ENCODE measurements around the gene MZT1. TPM values are rescaled to one million over a fixed set of nuclear protein-coding genes. Genes with fewer than 3 reads are reported as not detected.

MZT1 gene
- total RNA-seq, 1 experiment from 2014 or later, result 21.3 TPM

DNA sequence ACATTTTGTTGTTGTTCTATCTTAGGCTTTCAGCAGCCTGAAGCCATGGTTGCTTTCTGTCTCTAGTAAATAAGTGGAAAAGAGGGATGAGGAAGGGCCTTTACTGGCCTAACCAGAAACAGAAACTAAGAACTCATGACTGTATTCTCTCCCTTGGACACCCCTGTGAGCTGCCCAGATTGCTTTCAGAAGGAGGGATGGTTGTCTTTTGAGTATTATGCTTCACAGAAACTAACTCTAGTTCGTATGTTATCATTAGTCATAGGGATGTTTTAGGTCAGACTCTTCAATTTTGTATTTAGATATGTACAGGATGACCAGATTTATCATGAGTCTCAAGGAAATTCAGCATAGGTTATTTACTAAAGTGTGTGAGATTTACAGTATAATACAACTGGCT, 17.8 kb upstream of the MZT1 start:
- Histone ChIP-seq H3K79me2 (ENCODE audit: insufficient read depth, low read length) (no peaks in the 10 kb centered on the region), H3K9me3 (ENCODE audit: control insufficient read depth, low read depth, low read length) (no peaks in the 10 kb centered on the region), H3K4me1 (ENCODE audit: insufficient read depth, low read length) (no peaks in the 10 kb centered on the region), H4K20me1 (ENCODE audit: control insufficient read depth, insufficient read depth, insufficient read length) (no peaks in the 10 kb centered on the region), H2BK20ac (ENCODE audit: low read depth, low read length, poor library complexity, severe bottlenecking) (no peak overlapping the region), H3K27ac (ENCODE audit: insufficient read length, low read depth, low read length) (no peak overlapping the region), H3K9ac (ENCODE audit: extremely low read depth, insufficient read length, low read length) (no peak overlapping the region), H3K4ac (ENCODE audit: low read depth, low read length) (no peak overlapping the region), H2AFZ (ENCODE audit: low read length) (no peak overlapping the region), H3K18ac (ENCODE audit: insufficient read length, low read depth, low read length) (no peak overlapping the region), H4K91ac (ENCODE audit: insufficient read length, low read depth, low read length) (no peak overlapping the region), H3K23me2 (ENCODE audit: insufficient read length, low read depth, low read length, poor library complexity, severe bottlenecking) (no peaks in the 10 kb centered on the region), H3K14ac (ENCODE audit: insufficient read depth, low read length) (no peak overlapping the region), H3T11ph (ENCODE audit: low read length) (no peak overlapping the region), H3K79me1 (ENCODE audit: insufficient read depth, low read depth, low read length, poor library complexity, severe bottlenecking) (no peaks in the 10 kb centered on the region), H2BK5ac (ENCODE audit: insufficient read length, low read length) (no peak overlapping the region), H2BK12ac (ENCODE audit: insufficient read length, low read depth, low read length) (no peak overlapping the region), H4K5ac (ENCODE audit: insufficient read length, low read depth, low read length) (no peak overlapping the region), H4K8ac (replicated peaks; ENCODE audit: insufficient read length, low read depth, low read length) (no peak overlapping the region), H3K4me2 (ENCODE audit: insufficient read depth, insufficient read length, low read length) (no peak overlapping the region), H2BK120ac (ENCODE audit: low read depth, low read length, poor library complexity, severe bottlenecking) (no peak overlapping the region), H2AK5ac (ENCODE audit: insufficient read length, low read length) (no peak overlapping the region), H3K56ac (ENCODE audit: insufficient read length, low read depth, low read length) (no peak overlapping the region), H3K27me3 (ENCODE audit: insufficient read depth, low read length) (no peaks in the 10 kb centered on the region), H3K23ac (ENCODE audit: insufficient read length, low read depth, low read length) (no peak overlapping the region), H2BK15ac (ENCODE audit: low read depth, low read length) (no peak overlapping the region)
- Mint-ChIP-seq H3K27me3 (ENCODE audit: low read depth) (no peaks in the 10 kb centered on the region), H3K4me1 (no peaks in the 10 kb centered on the region), H3K9me3 (no peaks in the 10 kb centered on the region), H3K27ac (no peak overlapping the region), H3K4me3 (no peak overlapping the region), H3K36me3 (ENCODE audit: insufficient read depth in 1 of 3, low read depth in 3 of 3) (peaks cover 9 to 61% (median 56%) of the 10 kb centered on the region in 3 experiments; a peak in 6 of 7 replicates)
- no peak for DNase-seq
- TF ChIP-seq, protein P1, sequence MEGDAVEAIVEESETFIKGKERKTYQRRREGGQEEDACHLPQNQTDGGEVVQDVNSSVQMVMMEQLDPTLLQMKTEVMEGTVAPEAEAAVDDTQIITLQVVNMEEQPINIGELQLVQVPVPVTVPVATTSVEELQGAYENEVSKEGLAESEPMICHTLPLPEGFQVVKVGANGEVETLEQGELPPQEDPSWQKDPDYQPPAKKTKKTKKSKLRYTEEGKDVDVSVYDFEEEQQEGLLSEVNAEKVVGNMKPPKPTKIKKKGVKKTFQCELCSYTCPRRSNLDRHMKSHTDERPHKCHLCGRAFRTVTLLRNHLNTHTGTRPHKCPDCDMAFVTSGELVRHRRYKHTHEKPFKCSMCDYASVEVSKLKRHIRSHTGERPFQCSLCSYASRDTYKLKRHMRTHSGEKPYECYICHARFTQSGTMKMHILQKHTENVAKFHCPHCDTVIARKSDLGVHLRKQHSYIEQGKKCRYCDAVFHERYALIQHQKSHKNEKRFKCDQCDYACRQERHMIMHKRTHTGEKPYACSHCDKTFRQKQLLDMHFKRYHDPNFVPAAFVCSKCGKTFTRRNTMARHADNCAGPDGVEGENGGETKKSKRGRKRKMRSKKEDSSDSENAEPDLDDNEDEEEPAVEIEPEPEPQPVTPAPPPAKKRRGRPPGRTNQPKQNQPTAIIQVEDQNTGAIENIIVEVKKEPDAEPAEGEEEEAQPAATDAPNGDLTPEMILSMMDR (conservative IDR thresholded peaks at IDR 0.05), result no peak
- no CpG with 5 or more reads among the region's 1 CpG for WGBS (ENCODE audit: extremely low coverage, insufficient read length, low lambda C conversion rate)
